ENCODE data around the gene CHMP2A. TPM values are rescaled to one million over a fixed set of nuclear protein-coding genes. Genes with fewer than 3 reads are reported as not detected.
"Not testable (repeated sequence)": the region's sequence is repeated elsewhere in the genome, so short reads cannot be mapped to it uniquely, and the experiment has no call there.

Gene CHMP2A
- total and polyA plus RNA-seq, 2 experiments from 2014 or later: 92.2 to 145 TPM

DNA sequence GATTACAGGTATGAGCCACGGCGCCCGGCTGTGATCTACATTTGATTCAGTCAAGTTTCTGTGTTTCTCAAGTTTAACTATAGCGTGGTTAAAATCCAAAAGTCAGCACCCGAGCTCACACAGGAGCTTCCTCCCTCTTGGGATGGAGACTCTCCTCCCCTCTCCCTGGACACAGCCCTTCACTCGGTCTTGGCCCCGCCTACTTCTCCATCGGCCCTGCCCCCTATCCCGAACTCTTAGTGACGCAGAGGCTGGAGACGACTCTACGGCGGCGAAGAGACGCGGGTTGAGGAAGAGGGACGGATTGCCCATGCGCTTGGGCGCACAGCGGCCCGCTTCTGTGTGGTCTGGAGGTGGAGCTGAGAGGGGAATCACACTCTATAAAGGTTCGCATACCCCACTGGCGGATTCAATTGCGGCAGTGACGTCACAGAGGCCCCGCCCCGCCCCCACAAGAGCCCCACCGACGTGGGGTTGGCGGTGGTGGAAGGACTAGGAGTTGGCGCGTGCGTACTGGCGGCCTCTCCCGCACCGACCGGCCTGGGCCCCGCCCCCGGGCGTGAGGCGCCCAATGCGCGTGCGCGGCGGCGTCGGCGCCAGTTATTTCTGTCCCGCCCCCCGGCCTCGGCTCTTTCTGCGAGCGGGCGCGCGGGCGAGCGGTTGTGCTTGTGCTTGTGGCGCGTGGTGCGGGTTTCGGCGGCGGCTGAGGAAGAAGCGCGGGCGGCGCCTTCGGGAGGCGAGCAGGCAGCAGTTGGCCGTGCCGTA lies 10.9 kb downstream of the CHMP2A start, which contains the start of gene TRIM28:
Gene TRIM28 (plus strand): TSS at position 239 of the 765 bp plus-strand sequence. CDS start 694 bp downstream, outside the sequence.
- Mint-ChIP-seq H3K27me3 (ENCODE audit: insufficient read depth, low read depth, poor library complexity) (peaks cover 45% of the 10 kb centered on the region), H3K27ac (peak within 1 kb of the TSS; percentile 100), H3K36me3 (ENCODE audit: low read depth) (peaks cover 44% of the 10 kb centered on the region), H3K4me3 (peak within 1 kb of the TSS; percentile 99), H3K9me3 (peaks cover 5% of the 10 kb centered on the region; the same call in 2 of the 3 replicates), H3K4me1 (peaks cover 22% of the 10 kb centered on the region)
- Histone ChIP-seq H3F3A (replicated peaks; ENCODE audit: low read depth) (peaks cover 43% of the 10 kb centered on the region), H3K79me2 (replicated peaks; ENCODE audit: insufficient read depth) (peaks cover 37% of the 10 kb centered on the region), H3K4me3 (peak within 1 kb of the TSS; percentile 99), H4K20me1 (replicated peaks; ENCODE audit: insufficient read depth) (peaks cover 37% of the 10 kb centered on the region), H3K36me3 (ENCODE audit: insufficient read depth) (peaks cover 24% of the 10 kb centered on the region), H2AFZ (no peak within 1 kb of the TSS), H3K27ac (ENCODE audit: low read depth) (peak within 1 kb of the TSS; percentile 96), H3K9me2 (ENCODE audit: insufficient read depth) (no peaks in the 10 kb centered on the region), H3K4me2 (peak within 1 kb of the TSS; percentile 98), H3K4me1 (ENCODE audit: insufficient read depth) (peaks cover 8% of the 10 kb centered on the region; the same call in 1 of the 2 replicates), H3K27me3 (ENCODE audit: insufficient read depth) (peaks cover 15% of the 10 kb centered on the region; the same call in 1 of the 2 replicates)
- TF ChIP-seq, protein P1, sequence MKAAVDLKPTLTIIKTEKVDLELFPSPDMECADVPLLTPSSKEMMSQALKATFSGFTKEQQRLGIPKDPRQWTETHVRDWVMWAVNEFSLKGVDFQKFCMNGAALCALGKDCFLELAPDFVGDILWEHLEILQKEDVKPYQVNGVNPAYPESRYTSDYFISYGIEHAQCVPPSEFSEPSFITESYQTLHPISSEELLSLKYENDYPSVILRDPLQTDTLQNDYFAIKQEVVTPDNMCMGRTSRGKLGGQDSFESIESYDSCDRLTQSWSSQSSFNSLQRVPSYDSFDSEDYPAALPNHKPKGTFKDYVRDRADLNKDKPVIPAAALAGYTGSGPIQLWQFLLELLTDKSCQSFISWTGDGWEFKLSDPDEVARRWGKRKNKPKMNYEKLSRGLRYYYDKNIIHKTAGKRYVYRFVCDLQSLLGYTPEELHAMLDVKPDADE (IDR thresholded peaks at IDR 0.05): peak; percentile 46; the same call in 1 of the 2 replicates
- TF ChIP-seq NANOG (IDR thresholded peaks at IDR 0.05; ENCODE audit: borderline replicate concordance) (no peak), CREB1 (CRISPR knock-in tag; IDR thresholded peaks at IDR 0.05; ENCODE audit: low read depth) (peak; percentile 98), POLR2AphosphoS5 (IDR thresholded peaks at IDR 0.05; ENCODE audit: low read depth) (peak; percentile 93), STAT1 (IDR thresholded peaks at IDR 0.05; ENCODE audit: unreplicated experiment) (no peak)
- TF ChIP-seq, protein P2, sequence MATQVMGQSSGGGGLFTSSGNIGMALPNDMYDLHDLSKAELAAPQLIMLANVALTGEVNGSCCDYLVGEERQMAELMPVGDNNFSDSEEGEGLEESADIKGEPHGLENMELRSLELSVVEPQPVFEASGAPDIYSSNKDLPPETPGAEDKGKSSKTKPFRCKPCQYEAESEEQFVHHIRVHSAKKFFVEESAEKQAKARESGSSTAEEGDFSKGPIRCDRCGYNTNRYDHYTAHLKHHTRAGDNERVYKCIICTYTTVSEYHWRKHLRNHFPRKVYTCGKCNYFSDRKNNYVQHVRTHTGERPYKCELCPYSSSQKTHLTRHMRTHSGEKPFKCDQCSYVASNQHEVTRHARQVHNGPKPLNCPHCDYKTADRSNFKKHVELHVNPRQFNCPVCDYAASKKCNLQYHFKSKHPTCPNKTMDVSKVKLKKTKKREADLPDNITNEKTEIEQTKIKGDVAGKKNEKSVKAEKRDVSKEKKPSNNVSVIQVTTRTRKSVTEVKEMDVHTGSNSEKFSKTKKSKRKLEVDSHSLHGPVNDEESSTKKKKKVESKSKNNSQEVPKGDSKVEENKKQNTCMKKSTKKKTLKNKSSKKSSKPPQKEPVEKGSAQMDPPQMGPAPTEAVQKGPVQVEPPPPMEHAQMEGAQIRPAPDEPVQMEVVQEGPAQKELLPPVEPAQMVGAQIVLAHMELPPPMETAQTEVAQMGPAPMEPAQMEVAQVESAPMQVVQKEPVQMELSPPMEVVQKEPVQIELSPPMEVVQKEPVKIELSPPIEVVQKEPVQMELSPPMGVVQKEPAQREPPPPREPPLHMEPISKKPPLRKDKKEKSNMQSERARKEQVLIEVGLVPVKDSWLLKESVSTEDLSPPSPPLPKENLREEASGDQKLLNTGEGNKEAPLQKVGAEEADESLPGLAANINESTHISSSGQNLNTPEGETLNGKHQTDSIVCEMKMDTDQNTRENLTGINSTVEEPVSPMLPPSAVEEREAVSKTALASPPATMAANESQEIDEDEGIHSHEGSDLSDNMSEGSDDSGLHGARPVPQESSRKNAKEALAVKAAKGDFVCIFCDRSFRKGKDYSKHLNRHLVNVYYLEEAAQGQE (IDR thresholded peaks at IDR 0.05; ENCODE audit: unreplicated experiment): no peak
- ATAC-seq (peak; percentile 95), DNase-seq (ENCODE audit: low spot score) (peak; percentile 98)

DNA sequence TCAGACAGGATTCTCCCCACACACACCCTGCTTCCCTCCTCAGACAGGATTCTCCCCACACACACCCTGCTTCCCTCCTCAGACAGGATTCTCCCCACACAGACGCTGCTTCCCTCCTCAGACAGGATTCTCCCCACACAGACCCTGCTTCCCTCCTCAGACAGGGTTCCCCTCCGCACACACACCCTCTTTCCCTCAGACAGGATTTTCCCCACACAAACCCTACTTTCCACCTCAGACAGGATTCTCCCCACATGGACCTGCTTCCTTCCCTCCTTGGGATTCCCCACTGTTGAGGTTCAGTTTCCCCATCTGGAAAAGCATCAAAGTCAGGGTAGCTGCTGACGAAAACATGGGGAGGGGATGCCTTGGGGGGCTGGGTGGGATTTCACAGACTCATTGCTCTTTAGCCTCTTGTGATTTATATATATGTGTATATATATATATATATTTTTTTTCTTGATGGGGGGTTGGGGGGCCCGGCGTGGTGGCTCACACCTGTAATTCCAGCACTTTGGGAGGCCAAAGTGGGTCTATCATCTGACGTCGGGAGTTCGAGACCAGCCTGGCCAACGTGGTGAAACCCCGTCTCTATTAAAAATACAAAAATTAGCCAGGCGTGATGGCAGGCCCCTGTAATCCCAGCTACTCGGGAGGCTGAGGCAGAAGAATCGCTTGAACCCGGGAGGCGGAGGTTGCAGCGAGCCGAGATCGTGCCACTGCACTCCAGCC lies 12.1 kb downstream of the CHMP2A start:
- Histone ChIP-seq H3K27ac (ENCODE audit: low read depth) (peak overlapping the region; percentile 96; the same call in 1 of the 2 replicates), H3K4me2 (peak overlapping the region; percentile 78)
- not testable (repeated sequence) for H3K27ac Mint-ChIP-seq

DNA sequence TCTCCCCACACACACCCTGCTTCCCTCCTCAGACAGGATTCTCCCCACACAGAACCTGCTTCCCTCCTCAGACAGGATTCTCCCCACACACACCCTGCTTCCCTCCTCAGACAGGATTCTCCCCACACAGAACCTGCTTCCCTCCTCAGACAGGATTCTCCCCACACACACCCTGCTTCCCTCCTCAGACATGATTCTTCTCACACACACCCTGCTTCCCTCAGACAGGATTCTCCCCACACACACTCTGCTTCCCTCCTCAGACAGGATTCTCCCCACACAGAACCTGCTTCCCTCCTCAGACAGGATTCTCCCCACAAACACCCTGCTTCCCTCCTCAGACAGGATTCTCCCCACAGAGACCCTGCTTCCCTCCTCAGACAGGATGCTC lies 15.7 kb downstream of the CHMP2A start:
- not testable (repeated sequence) for H3K4me1 ChIP-seq (ENCODE audit: insufficient read depth); H3K9me2 ChIP-seq (ENCODE audit: insufficient read depth); H3K79me2 ChIP-seq (replicated peaks; ENCODE audit: insufficient read depth); H3K9me3 Mint-ChIP-seq; H2AFZ ChIP-seq; H3K36me3 ChIP-seq (ENCODE audit: insufficient read depth); H3K36me3 Mint-ChIP-seq (ENCODE audit: low read depth); ATAC-seq; DNase-seq (ENCODE audit: low spot score); H4K20me1 ChIP-seq (replicated peaks; ENCODE audit: insufficient read depth); H3K27ac ChIP-seq (ENCODE audit: low read depth)
- H3K27me3 Mint-ChIP-seq (ENCODE audit: insufficient read depth, low read depth, poor library complexity): peaks cover 26% of the 10 kb centered on the region
- Histone ChIP-seq H3K4me3 (peak overlapping the region; percentile 60; the same call in 1 of the 2 replicates), H3K27me3 (ENCODE audit: insufficient read depth) (peaks cover 15% of the 10 kb centered on the region; the same call in 1 of the 2 replicates), H3F3A (replicated peaks; ENCODE audit: low read depth) (peaks cover 14% of the 10 kb centered on the region), H3K4me2 (peak overlapping the region; percentile 79)
- H3K4me1 Mint-ChIP-seq: peaks cover 14% of the 10 kb centered on the region
- peak overlapping the region; percentile 97 for H3K27ac Mint-ChIP-seq
- H3K4me3 Mint-ChIP-seq: peak overlapping the region; percentile 21; the same call in 1 of the 3 replicates

More for the DNA sequence above, 12.1 kb downstream of the CHMP2A start:
- H3K4me1 Mint-ChIP-seq: peaks cover 23% of the 10 kb centered on the region
- not testable (repeated sequence) for ATAC-seq; H2AFZ ChIP-seq; H3K9me3 Mint-ChIP-seq; DNase-seq (ENCODE audit: low spot score); H3K9me2 ChIP-seq (ENCODE audit: insufficient read depth)
- peaks cover 40% of the 10 kb centered on the region for H3F3A ChIP-seq (replicated peaks; ENCODE audit: low read depth)
- peaks cover 28% of the 10 kb centered on the region for H4K20me1 ChIP-seq (replicated peaks; ENCODE audit: insufficient read depth)
- H3K36me3 Mint-ChIP-seq (ENCODE audit: low read depth): peaks cover 32% of the 10 kb centered on the region
- H3K27me3 ChIP-seq (ENCODE audit: insufficient read depth): peaks cover 15% of the 10 kb centered on the region; the same call in 1 of the 2 replicates
- H3K27me3 Mint-ChIP-seq (ENCODE audit: insufficient read depth, low read depth, poor library complexity): peaks cover 42% of the 10 kb centered on the region
- peak overlapping the region; percentile 99 for H3K4me3 ChIP-seq
- H3K4me1 ChIP-seq (ENCODE audit: insufficient read depth): peaks cover 10% of the 10 kb centered on the region; the same call in 1 of the 2 replicates
- H3K79me2 ChIP-seq (replicated peaks; ENCODE audit: insufficient read depth): peaks cover 31% of the 10 kb centered on the region
- H3K4me3 Mint-ChIP-seq: peak overlapping the region; percentile 89
- peaks cover 14% of the 10 kb centered on the region for H3K36me3 ChIP-seq (ENCODE audit: insufficient read depth)

All from GM23338 (cell line).